HG02981 (cell line): ENCODE measurements around the gene C9orf72.
"Not testable (repeated sequence)": the region's sequence is repeated elsewhere in the genome, so short reads cannot be mapped to it uniquely, and the experiment has no call there.

ENCODE experiments used
- ATAC-seq: cut with Tn5 transposase; IDR thresholded peaks from one replicate; pipeline ENCODE4 v1.9.1; 2021; ENCODE audit warnings: mild to moderate bottlenecking, moderate library complexity; ENCODE audit not compliant: unreplicated experiment

Gene C9orf72

GRCh38 chr9:27519466-27520465 lies 53.5 kb downstream of the C9orf72 start:
- no peak for ATAC-seq

- no peak for ATAC-seq
These were observed 54.5 kb downstream of the C9orf72 start for GRCh38 chr9:27518809-27519208.

- ATAC-seq = no peak
These were observed 55.3 kb downstream of the C9orf72 start for GRCh38 chr9:27518006-27518405.

- no peak for ATAC-seq
These were observed 58.7 kb downstream of the C9orf72 start for GRCh38 chr9:27514551-27514950.

- no peak for ATAC-seq
These were observed 61.5 kb downstream of the C9orf72 start for GRCh38 chr9:27511771-27512170.

GRCh38 chr9:27510780-27511179 lies 62.5 kb downstream of the C9orf72 start:
- ATAC-seq = no peak

GRCh38 chr9:27506981-27507380 lies 66.3 kb downstream of the C9orf72 start:
- ATAC-seq = no peak

GRCh38 chr9:27505744-27506161 lies 67.5 kb downstream of the C9orf72 start:
- ATAC-seq = no peak

GRCh38 chr9:27504259-27504658 lies 69.0 kb downstream of the C9orf72 start:
- ATAC-seq = peak; percentile 45

- ATAC-seq = no peak
These were observed 69.7 kb downstream of the C9orf72 start for GRCh38 chr9:27503623-27504022.

GRCh38 chr9:27500902-27501301 lies 72.4 kb downstream of the C9orf72 start:
- ATAC-seq = not testable (repeated sequence)

- peak; percentile 63 for ATAC-seq
These were observed 73.8 kb downstream of the C9orf72 start for GRCh38 chr9:27499451-27499850.

GRCh38 chr9:27497883-27498417 lies 75.3 kb downstream of the C9orf72 start:
- ATAC-seq = no peak
